Adrenal gland (tissue), 12 donors: ENCODE measurements around the gene DCANP1. TPM values are rescaled to one million over a fixed set of nuclear protein-coding genes. Genes with fewer than 3 reads are reported as not detected.

ENCODE experiments used
- DNase-seq, 7 donors: peaks; one replicate each; pipeline ENCODE4 v3.0.0-alpha.2; 2019 to 2020
- H3K27ac ChIP-seq, 5 donors: fragments of 200-600 bp; sonication (generic) in 4 of 5; 1 replicate in 3 of 5; 2 replicates in 2 of 5; pipeline versions ENCODE4 v1.5.1 to v1.8.0; 2016 to 2020; ENCODE audit warnings: mild to moderate bottlenecking in 1 of 5
- H3K27me3 ChIP-seq: fragments of 200-600 bp; 2 replicates; pipeline ENCODE4 v1.8.0; 2021
- H3K36me3 ChIP-seq, 2 donors: fragments of 200-600 bp; replicated peaks in 1 of 2; 1 replicate in 1 of 2; 2 replicates in 1 of 2; pipeline versions ENCODE4 v1.5.1 to v1.8.0; 2018 to 2022
- H3K4me1 ChIP-seq, 2 donors: fragments of 200-600 bp; replicated peaks in 1 of 2; 1 replicate in 1 of 2; 2 replicates in 1 of 2; pipeline versions ENCODE4 v1.5.1 to v1.8.0; 2018 to 2021
- H3K4me3 ChIP-seq, 4 donors: fragments of 200-600 bp; sonication (generic) in 3 of 4; one replicate each; pipeline ENCODE4 v1.5.1; 2016 to 2018
- H3K9me3 ChIP-seq, 3 donors: fragments of 200-600 bp; sonication (generic) in 1 of 3; replicated peaks in 1 of 3; 1 replicate in 2 of 3; 2 replicates in 1 of 3; pipeline versions ENCODE4 v1.5.1 to v1.8.0; 2016 to 2021
- CTCF ChIP-seq, 6 experiments: fragments of 450-650 bp in 4 of 6; fragments of 200-600 bp in 2 of 6; sonication (generic) in 1 of 6; IDR thresholded peaks; 1 replicate in 5 of 6; 2 replicates in 1 of 6; pipeline versions ENCODE4 v1.5.1 to v1.8.0; 2016 to 2021; ENCODE audit warnings: antibody characterized with exemption in 6 of 6, mild to moderate bottlenecking in 2 of 6, moderate library complexity in 1 of 6
- POLR2A ChIP-seq, 2 donors: fragments of 450-650 bp; IDR thresholded peaks; one replicate each; pipeline ENCODE4 v1.6.1; 2017; ENCODE audit warnings: antibody characterized with exemption in 2 of 2, mild to moderate bottlenecking in 2 of 2, moderate library complexity in 1 of 2
- WGBS, 4 donors: extraction: QIAGEN DNeasy Blood & Tissue Kit in 2 of 4; methylation state at CpG; one replicate each; pipeline versions ENCODE4 v1.1.5 to v1.1.7; 2013 to 2017; 5-methylcytosine and 5-hydroxymethylcytosine counted together
- intact Hi-C, 2 donors: fragments of 100-400 bp; cut with DNase I; formaldehyde crosslinking; loops; one replicate each; pipeline versions ENCODE4 v1.14.1 to v1.15.0; 2022 to 2023
- polyA plus RNA-seq, 3 donors: library from polyadenylated mRNA; stranded (reverse); fragments of 200-250 nt in 2 of 3; fragments of 350-450 nt in 1 of 3; fragmentation: Illumina TruSeq in 1 of 3; extraction: RNeasy Lipid Tissue Mini Kit (QIAGEN cat#74804) in 1 of 3; gene quantifications; one replicate each; pipeline ENCODE4 v1.2.3, GENCODE V29; 2013 to 2014
- total RNA-seq, 9 donors: library from RNA; depleted of rRNA in 4 of 9; stranded (reverse); fragments of >200 nt in 4 of 9; fragments of 120-200 nt in 1 of 9; fragmentation: NEBNext Ultra II Directional in 1 of 9; extraction: Animal tissue kit (Norgen Biotek cat#: 25700) in 1 of 9; gene quantifications; one replicate each; pipeline versions ENCODE4 v1.1.0 to v1.2.4, GENCODE V29; 2013 to 2023
- donor health status: healthy with polysubstance abuse.
- donor health status: Bipolar disorder and iron deficiency.
- donor health status: DM: yes; HTN: yes; CAD: no.
- donor health status: DM: no; HTN: no; CAD: no.
- donor health status: DM: no; HTN: no; CAD: no.
- donor health status: DM: yes; HTN: yes; CAD: no.

Gene DCANP1
- total and polyA plus RNA-seq, 12 donors: 0.08 TPM; not detected in 11

GRCh38 chr5:135471726-135472125 is 24.6 kb upstream of the DCANP1 start:
- DNase-seq: no peak
- no peaks in the 10 kb centered on the region for H3K4me1 ChIP-seq
- H3K27me3 ChIP-seq: peaks cover 7% of the 10 kb centered on the region
- intact Hi-C loops: loop anchor here in 1 of 2 donors (5.0 kb wide), 1 partner anchor 361 kb away; the partner anchor contains the start of gene SLC25A48
- H3K4me3 ChIP-seq: no peak overlapping the region
- no peaks in the 10 kb centered on the region for H3K9me3 ChIP-seq
- TF ChIP-seq CTCF (IDR thresholded peaks at IDR 0.05): no peak
- WGBS, 4 donors: 61 to 80% (median 79%) methylated on average over 2 to 4 of the region's 4 CpGs
- H3K27ac ChIP-seq: no peak overlapping the region
- no peaks in the 10 kb centered on the region for H3K36me3 ChIP-seq

- no peak for TF ChIP-seq POLR2A (IDR thresholded peaks at IDR 0.05)
- TF ChIP-seq CTCF (IDR thresholded peaks at IDR 0.05): no peak
- Histone ChIP-seq H3K4me3 (no peak overlapping the region), H3K9me3 (no peaks in the 10 kb centered on the region), H3K36me3 (no peaks in the 10 kb centered on the region), H3K4me1 (no peaks in the 10 kb centered on the region), H3K27me3 (peaks cover 17% of the 10 kb centered on the region), H3K27ac (no peak overlapping the region)
- 82 to 88% (median 83%) methylated on average over 5 of the region's 5 CpGs for WGBS, 4 donors
- intact Hi-C loops: loop anchor here (5.0 kb wide), 2 partner anchors 82 to 362 kb away; partner anchors contain the start of gene SLC25A48 (in 1 of the 2)
- DNase-seq: no peak
These were observed 22.8 kb upstream of the DCANP1 start for GRCh38 chr5:135469911-135470310.

GRCh38 chr5:135468541-135468940 is 21.4 kb upstream of the DCANP1 start:
- DNase-seq: no peak
- no peak overlapping the region for H3K27ac ChIP-seq
- H3K4me1 ChIP-seq: no peaks in the 10 kb centered on the region
- TF ChIP-seq POLR2A (IDR thresholded peaks at IDR 0.05): no peak
- no peak for TF ChIP-seq CTCF (IDR thresholded peaks at IDR 0.05)
- H3K4me3 ChIP-seq: no peak overlapping the region
- WGBS, 4 donors: 63 to 92% (median 80%) methylated on average over 2 of the region's 2 CpGs
- intact Hi-C loops: loop anchor here in 1 of 2 donors (5.0 kb wide), 1 partner anchor 84 kb away; no protein-coding TSS in a partner anchor
- peaks cover 17% of the 10 kb centered on the region for H3K27me3 ChIP-seq
- H3K36me3 ChIP-seq: no peaks in the 10 kb centered on the region
- no peaks in the 10 kb centered on the region for H3K9me3 ChIP-seq

- Histone ChIP-seq H3K9me3 (no peaks in the 10 kb centered on the region), H3K4me3 (no peak overlapping the region), H3K27ac (no peak overlapping the region), H3K4me1 (no peaks in the 10 kb centered on the region), H3K27me3 (peaks cover 17% of the 10 kb centered on the region), H3K36me3 (no peaks in the 10 kb centered on the region)
- WGBS, 4 donors: 84 to 88% (median 85%) methylated on average over 2 to 4 of the region's 4 CpGs
- intact Hi-C loops: loop anchor here (2.0 to 5.0 kb wide), 2 partner anchors 84 to 85 kb away; no protein-coding TSS in a partner anchor
- no peak for TF ChIP-seq POLR2A (IDR thresholded peaks at IDR 0.05)
- TF ChIP-seq CTCF (IDR thresholded peaks at IDR 0.05): no peak
- DNase-seq: no peak
These were observed 20.8 kb upstream of the DCANP1 start for GRCh38 chr5:135467871-135468485.
